ENCODE results near the gene CDC42BPA.
"Not testable (repeated sequence)": the region's sequence is repeated elsewhere in the genome, so short reads cannot be mapped to it uniquely, and the experiment has no call there.

Gene CDC42BPA, protein sequence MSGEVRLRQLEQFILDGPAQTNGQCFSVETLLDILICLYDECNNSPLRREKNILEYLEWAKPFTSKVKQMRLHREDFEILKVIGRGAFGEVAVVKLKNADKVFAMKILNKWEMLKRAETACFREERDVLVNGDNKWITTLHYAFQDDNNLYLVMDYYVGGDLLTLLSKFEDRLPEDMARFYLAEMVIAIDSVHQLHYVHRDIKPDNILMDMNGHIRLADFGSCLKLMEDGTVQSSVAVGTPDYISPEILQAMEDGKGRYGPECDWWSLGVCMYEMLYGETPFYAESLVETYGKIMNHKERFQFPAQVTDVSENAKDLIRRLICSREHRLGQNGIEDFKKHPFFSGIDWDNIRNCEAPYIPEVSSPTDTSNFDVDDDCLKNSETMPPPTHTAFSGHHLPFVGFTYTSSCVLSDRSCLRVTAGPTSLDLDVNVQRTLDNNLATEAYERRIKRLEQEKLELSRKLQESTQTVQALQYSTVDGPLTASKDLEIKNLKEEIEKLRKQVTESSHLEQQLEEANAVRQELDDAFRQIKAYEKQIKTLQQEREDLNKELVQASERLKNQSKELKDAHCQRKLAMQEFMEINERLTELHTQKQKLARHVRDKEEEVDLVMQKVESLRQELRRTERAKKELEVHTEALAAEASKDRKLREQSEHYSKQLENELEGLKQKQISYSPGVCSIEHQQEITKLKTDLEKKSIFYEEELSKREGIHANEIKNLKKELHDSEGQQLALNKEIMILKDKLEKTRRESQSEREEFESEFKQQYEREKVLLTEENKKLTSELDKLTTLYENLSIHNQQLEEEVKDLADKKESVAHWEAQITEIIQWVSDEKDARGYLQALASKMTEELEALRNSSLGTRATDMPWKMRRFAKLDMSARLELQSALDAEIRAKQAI (N-terminal part only)

DNA sequence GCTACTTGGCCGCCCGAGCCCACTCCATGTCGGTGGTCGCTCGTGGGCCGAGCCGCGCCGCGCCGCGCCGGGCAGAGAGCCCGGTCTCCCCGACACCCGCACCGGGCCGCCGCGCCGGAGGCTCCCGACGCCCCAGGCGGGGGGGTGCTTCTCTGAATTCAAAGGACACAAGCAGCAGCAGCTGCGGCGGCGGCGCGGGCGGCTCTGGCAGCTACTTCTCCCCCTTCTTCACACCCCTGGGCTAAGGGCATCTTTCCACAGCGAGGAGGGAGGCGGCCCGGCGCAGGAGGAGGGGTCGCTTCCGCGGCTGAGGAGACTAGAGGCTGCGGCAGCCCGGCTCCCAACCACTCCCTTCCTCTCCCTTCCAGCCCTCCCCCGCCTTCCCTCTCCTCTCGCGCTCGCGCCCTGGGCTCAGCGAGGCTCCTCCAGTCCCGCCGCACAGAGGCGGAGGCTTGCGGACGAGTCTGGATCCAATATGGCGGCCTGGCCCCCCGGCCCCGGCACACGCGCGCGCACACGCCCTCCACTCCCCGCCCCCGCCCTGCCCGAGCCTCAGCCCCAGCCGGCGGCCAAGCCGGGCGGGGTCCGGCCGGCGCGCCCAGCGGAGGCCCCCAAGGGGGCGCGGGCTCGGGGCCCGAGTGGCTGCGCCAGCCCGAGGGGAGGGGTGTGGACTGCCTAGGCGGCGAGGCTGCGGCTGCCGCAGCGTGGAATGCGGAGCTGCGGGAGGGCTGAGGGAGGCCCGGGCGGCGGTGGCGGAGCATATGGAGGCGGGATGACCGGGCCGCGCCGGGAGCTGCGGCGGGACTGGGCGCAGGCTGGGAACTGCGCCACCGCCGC is at the start of gene CDC42BPA:
CDC42BPA (minus strand) TSS at position 477 of the 837 bp plus-strand sequence. CDS start 1,310 bp downstream, outside the sequence.
- peak; percentile 89 for DNase-seq (ENCODE audit: low spot score)

GRCh38 chr1:227368009-227368408 is 49.7 kb upstream of the CDC42BPA start:
- DNase-seq (ENCODE audit: low spot score) = no peak

- no peak for DNase-seq (ENCODE audit: low spot score)
These were observed 47.5 kb upstream of the CDC42BPA start for GRCh38 chr1:227365473-227366431.

GRCh38 chr1:227364657-227365056 is 46.4 kb upstream of the CDC42BPA start:
- no peak for DNase-seq (ENCODE audit: low spot score)

DNA sequence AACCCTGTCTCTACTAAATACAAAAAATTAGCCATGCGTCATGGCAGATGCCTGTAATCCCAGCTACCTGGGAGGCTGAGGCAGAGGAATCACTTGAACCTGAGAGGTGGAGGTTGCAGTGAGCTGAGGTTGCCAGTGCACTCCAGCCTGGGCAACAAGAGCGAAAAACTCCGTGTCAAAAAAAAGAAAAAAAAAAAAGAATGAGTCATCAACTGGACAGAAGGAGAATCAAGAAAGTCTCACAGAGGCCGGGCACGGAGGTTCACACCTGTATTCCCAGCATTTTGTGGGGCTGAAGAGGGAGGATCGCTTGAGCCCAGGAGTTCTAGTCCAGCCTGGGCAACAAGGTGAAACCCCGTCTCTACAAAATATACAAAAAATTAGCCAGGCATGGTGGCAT is 45.5 kb upstream of the CDC42BPA start:
- no peak for DNase-seq (ENCODE audit: low spot score)

DNA sequence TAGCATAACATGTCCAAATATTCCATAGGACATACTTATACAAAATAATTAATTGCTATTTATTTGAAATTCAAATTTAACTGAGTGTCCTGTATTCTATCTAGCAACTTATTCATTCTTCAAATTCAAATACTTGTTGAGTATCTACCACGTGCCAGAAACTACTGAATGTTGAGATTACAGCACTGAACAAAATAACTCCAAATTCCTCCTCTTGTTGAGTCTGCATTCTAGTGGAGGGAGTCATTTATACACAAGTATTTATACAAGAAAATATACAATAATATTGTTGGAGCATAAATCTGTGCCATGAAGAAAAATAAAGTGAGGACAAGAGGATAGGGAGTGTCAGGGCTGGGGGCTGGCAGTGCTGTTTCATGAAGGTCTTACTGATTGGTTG is 43.7 kb upstream of the CDC42BPA start:
- DNase-seq (ENCODE audit: low spot score) = no peak

- DNase-seq (ENCODE audit: low spot score) = no peak
These were observed 39.6 kb upstream of the CDC42BPA start for GRCh38 chr1:227357927-227358302.

DNA sequence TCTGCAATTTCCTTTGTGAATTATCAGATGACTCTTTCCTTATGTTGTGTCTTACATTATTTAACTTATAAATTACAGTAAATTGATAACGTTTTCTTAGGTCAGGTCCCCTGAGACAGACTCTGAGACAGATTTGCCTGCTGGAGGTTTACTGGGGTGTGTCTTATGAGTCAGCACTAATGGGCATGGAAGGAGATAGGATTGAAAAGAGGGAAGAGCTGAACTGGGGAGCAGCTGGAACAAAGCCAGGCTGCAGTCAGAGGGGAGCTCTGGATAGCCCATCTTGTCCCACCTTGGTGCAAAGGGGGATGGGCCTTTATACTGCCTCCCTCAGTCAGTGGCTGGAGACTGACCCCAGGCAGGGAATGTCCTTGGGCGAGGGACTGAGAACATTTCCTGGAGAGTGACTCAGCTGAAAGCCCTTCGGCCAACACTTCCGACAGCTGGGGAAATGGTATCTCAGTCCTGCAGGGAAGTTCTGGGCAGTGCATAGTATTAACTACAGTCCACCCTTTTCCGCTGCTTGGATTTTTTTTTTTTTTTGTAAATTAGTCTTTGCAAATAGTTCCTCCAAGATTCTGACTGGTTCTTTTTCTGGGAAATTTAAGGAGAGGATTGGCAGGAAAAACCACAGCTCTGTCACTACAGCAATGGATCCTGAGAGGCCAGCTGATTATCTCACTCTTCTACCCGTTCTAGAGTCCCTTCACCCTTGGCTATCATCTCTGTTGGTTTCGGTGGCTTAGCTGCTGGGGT is 39.1 kb upstream of the CDC42BPA start:
- peak; percentile 57 for DNase-seq (ENCODE audit: low spot score)

DNA sequence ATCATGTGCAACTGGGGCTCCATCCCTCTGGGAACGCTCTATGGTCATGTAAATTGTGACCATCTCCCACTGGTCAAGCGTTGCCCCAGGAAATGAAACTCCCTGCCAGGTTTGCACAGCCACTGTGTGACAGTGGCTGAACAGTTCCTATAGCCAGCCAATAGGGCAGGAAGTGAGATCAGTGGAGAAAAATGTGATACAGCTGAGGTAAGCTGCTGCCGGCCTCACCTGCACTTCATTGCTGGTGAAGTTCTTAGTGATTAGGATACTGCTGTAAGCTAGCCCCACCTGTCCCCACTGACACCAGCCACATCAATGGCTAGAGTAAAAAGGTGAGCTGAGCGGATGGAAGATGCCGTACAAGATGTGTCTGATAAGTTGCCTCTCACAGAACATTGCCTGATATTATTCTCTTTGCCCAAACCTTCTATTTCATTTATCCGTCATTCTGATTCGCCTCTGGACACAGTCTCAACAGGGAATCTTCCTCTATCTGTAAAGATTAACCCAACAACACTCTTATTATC is 38.4 kb upstream of the CDC42BPA start:
- DNase-seq (ENCODE audit: low spot score) = no peak

- DNase-seq (ENCODE audit: low spot score) = no peak
These were observed 37.4 kb upstream of the CDC42BPA start for GRCh38 chr1:227355542-227356245.

DNA sequence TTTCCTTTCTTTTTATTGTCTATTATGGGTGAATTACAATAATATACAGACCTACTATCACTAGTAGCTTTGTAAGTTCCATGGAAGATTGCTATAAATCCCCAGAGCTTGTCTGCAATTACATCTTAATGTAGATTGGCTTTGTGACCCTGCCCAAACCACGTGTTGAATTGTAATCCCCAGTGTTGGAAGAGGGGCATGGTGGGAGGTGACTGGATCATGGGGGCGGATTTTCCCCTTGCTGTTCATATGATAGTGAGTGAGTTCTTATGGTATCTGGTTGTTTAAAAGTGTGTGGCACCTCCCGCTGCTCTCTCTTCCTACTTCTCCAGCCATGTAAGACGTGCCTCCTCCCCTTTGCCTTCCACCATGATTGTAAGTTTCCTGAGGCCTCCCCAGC is 34.9 kb upstream of the CDC42BPA start:
- DNase-seq (ENCODE audit: low spot score) = no peak

DNA sequence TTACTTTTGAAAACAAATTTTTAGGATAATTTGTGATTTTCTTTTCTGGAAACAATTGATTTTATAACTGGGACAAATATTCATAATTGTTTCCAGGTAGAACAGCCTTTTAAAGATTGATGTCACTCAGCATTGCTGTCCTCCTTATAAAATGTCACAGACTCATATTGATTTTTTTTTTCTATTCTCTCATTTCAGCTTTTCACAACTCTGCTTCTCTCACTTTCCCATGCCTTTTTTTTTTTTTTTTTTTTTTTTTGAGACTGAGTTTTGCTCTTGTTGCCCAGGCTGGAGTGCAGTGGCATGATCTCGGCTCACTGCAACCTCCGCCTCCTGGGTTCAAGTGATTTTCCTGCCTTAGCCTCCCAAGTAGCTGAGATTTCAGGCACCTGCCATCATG is 33.9 kb upstream of the CDC42BPA start:
- DNase-seq (ENCODE audit: low spot score) = not testable (repeated sequence)

GRCh38 chr1:227351443-227351842 is 33.2 kb upstream of the CDC42BPA start:
- no peak for DNase-seq (ENCODE audit: low spot score)

- DNase-seq (ENCODE audit: low spot score) = no peak
These were observed 31.7 kb upstream of the CDC42BPA start for GRCh38 chr1:227349967-227350366.

DNA sequence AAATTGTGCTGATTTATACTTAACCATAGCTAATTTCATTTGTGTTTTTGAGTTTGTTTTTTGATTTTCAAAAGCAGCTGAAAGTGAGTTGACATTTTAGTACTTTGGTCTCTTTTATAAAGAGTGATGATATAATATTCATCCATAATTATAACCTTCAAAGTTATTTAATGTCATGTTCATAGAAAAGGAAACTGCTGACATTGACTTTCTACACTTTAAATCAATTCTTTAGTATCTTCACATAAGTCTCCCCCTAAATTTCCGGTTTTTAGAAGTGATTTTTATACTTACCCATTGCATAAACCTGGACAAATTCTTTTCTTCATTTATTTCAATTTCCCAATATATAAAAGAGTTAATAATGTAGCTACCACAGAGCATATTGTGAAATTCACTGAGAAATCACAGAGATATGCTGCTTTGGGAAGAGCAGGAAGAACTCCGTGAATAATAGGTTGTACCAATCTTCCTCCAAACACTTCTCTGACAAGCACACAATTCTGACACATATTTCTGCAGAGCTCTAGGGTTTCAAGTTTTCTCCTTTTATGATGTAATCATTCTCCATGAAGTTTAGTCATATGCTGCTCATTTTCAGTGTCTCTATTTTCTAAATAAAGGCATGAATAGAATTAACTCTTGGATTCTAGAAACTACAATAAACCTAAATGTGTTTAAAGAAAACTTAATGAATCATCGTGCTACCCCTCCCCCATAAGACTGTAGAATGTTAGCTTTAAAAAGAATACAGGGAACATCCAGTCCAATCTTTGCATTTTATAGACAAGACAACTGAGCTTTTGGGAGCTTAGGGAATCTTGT is 25.6 kb upstream of the CDC42BPA start:
- no peak for DNase-seq (ENCODE audit: low spot score)

- no peak for DNase-seq (ENCODE audit: low spot score)
These were observed 24.9 kb upstream of the CDC42BPA start for GRCh38 chr1:227343206-227343605.

- no peak for DNase-seq (ENCODE audit: low spot score)
These were observed 24.0 kb upstream of the CDC42BPA start for GRCh38 chr1:227342075-227342829.

DNA sequence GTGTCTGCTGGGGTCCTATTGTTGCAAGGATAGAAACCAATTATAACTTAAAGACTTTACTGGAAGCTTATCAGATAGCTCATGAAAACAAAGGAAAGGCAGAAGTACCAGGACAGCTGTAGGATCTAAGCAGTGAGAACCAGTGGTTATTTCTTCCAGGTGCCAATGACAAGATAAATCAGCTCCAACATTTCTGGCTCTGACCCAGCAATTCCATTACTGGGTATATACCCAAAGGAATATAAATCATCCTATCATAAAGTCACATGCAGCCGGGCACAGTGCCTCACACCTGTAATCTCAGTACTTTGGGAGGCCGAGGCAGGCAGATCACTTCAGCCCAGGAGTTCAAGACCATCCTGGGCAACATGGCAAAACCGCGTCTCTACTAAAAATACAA is 17.8 kb upstream of the CDC42BPA start:
- DNase-seq (ENCODE audit: low spot score) = not testable (repeated sequence)

Data from ecto neural progenitor cell (in vitro differentiated cells).